ENCODE measurements around the gene KLHL22.

GRCh38 chr22:20446383-20446970 lies 49.1 kb downstream of the KLHL22 start:
- TF ChIP-seq CTCF (conservative IDR thresholded peaks at IDR 0.05 in 1 of 2, IDR thresholded peaks at IDR 0.05 in 1 of 2; ENCODE audit: low read depth in 1 of 2, low read length in 2 of 2), result no peak
- no peak for TF ChIP-seq EZH2 (IDR thresholded peaks at IDR 0.05; ENCODE audit: low read length, missing control alignments)
